ENCODE data around the gene TMEM150C. TPM values are rescaled to one million over a fixed set of nuclear protein-coding genes. Genes with fewer than 3 reads are reported as not detected.
A peak's percentile ranks its signal among the peaks of the same experiment; 100 is the strongest.
"Not testable (repeated sequence)": the region's sequence is repeated elsewhere in the genome, so short reads cannot be mapped to it uniquely, and the experiment has no call there.

Gene TMEM150C
- total and polyA plus RNA-seq, 2 donors from 2014 or later = 7.7 to 22.9 TPM

DNA sequence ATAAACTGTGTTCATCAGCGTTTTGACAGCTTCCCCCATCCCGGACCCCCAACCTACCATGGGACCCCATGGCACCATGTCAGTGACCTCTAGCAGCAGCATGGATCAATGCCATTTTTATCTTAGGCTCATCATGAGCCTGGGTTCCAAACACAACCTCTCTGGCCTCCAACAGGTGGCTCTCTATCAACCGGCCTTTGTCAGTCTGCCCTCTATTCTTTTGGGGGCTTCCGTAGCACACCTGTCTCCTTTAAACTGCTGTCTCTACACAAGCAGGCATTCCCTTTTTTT, 721 bp upstream of the TMEM150C start:
- peaks cover 0 to 6% (median 0%) of the 10 kb centered on the region in 3 donors for H3K4me1 ChIP-seq (ENCODE audit: control insufficient read depth in 2 of 3, insufficient read depth in 2 of 3, low read depth in 1 of 3, low read length in 3 of 3)
- H3K9me3 ChIP-seq (ENCODE audit: control insufficient read depth in 2 of 3, insufficient read depth in 1 of 3, low read length in 3 of 3) = no peaks in the 10 kb centered on the region
- no peaks in the 10 kb centered on the region for H3K36me3 ChIP-seq (ENCODE audit: control insufficient read depth in 2 of 3, insufficient read depth in 3 of 3, low read length in 3 of 3)
- no peak overlapping the region for H3K9ac ChIP-seq (ENCODE audit: low read length in 3 of 3)
- FAIRE-seq (no peak), DNase-seq (peak in 1 of 5 donors; percentile 45)
- peak overlapping the region in 1 of 3 donors; percentile 59 for H3K4me3 ChIP-seq (ENCODE audit: low read length in 3 of 3)
- intact Hi-C loops (cut with DNase I) = no loop called here
- TF ChIP-seq, protein P1, sequence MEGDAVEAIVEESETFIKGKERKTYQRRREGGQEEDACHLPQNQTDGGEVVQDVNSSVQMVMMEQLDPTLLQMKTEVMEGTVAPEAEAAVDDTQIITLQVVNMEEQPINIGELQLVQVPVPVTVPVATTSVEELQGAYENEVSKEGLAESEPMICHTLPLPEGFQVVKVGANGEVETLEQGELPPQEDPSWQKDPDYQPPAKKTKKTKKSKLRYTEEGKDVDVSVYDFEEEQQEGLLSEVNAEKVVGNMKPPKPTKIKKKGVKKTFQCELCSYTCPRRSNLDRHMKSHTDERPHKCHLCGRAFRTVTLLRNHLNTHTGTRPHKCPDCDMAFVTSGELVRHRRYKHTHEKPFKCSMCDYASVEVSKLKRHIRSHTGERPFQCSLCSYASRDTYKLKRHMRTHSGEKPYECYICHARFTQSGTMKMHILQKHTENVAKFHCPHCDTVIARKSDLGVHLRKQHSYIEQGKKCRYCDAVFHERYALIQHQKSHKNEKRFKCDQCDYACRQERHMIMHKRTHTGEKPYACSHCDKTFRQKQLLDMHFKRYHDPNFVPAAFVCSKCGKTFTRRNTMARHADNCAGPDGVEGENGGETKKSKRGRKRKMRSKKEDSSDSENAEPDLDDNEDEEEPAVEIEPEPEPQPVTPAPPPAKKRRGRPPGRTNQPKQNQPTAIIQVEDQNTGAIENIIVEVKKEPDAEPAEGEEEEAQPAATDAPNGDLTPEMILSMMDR (IDR thresholded peaks at IDR 0.05; ENCODE audit: borderline replicate concordance, extremely low read depth, insufficient read depth) = no peak
- no peaks in the 10 kb centered on the region for H3K27me3 ChIP-seq (ENCODE audit: control insufficient read depth, insufficient read depth, low read length)
- no peak overlapping the region for H3K27ac ChIP-seq (ENCODE audit: low read depth in 2 of 2, low read length in 2 of 2)

DNA sequence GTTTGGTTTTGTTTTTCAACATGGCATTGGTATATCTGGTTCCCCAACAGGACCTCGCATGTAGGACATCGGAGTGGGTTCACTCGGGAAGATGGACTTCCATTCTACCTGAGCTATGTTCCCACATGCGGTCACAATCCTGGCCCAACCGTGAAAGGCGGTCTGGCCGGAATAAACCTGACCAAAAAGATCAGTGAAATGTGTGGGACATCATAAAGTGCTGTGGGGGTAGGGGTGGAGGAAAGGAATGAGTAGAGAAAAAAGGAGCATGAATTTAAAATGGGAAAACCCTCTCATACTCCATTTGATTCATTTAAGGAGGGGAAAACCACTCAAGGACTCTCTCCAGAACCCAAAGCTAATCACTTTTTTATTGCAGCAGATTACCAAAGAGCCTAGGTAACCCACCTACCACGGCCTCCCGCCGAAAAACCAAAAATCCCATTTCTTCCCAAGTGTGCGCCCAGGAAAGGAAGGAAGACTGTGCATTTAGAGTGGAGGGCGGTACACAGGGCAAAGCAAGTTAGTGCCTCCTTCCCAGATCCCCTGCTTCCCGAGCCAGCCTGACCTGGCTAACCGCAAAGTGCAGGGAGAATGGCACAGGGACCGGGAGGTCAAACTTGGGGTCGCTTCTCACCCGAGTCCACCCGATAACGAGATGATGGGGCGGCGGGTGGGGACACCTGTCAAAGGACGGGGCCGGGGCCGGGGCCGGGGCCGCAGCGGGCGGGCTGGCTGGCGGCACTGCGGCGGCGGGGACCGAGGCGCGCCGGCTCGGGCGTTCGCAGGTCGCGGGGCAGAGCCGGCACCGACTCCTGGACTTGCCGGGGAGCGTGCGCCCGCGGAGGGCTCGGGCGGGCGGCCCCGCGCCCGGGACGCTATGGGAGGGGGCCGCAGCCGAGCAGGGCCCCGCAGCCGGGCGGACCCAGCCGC, 669 bp downstream of the TMEM150C start:
- Histone ChIP-seq H3K4me3 (ENCODE audit: low read length in 3 of 3) (peak overlapping the region; percentile 64 to 80 (median 69)), H3K9ac (ENCODE audit: low read length in 3 of 3) (peak overlapping the region; percentile 15 to 46 (median 22))

DNA sequence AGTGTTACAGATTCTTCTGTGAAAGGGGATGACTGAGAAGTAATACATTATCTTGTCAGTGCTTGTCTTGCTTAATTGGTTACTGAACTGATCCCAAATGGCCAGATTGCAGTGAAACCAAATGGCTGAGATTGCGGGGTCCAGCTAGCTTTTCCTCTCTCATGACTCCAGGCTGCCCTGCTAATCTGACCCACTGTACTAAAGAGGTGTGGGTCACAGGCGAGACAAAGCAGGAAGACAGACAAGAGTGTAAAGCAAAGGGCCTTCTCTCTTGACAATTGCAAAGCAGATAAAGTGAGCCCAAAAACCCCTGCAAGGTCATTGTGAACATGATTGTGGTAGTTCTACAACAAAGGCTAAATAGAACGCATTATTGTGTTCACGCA, 2.1 kb downstream of the TMEM150C start:
- no peak overlapping the region for H3K27ac ChIP-seq (ENCODE audit: low read depth in 2 of 2, low read length in 2 of 2)
- TF ChIP-seq, protein P1 (IDR thresholded peaks at IDR 0.05; ENCODE audit: borderline replicate concordance, extremely low read depth, insufficient read depth) = no peak
- no peak overlapping the region for H3K9ac ChIP-seq (ENCODE audit: low read length in 3 of 3)
- H3K4me1 ChIP-seq (ENCODE audit: control insufficient read depth in 2 of 3, insufficient read depth in 2 of 3, low read depth in 1 of 3, low read length in 3 of 3) = peaks cover 0 to 6% (median 0%) of the 10 kb centered on the region in 3 donors
- H3K9me3 ChIP-seq (ENCODE audit: control insufficient read depth in 2 of 3, insufficient read depth in 1 of 3, low read length in 3 of 3) = no peaks in the 10 kb centered on the region
- DNase-seq (no peak), FAIRE-seq (no peak)
- intact Hi-C loops (cut with DNase I) = no loop called here
- H3K4me3 ChIP-seq (ENCODE audit: low read length in 3 of 3) = no peak overlapping the region
- H3K36me3 ChIP-seq (ENCODE audit: control insufficient read depth in 2 of 3, insufficient read depth in 3 of 3, low read length in 3 of 3) = no peaks in the 10 kb centered on the region
- no peaks in the 10 kb centered on the region for H3K27me3 ChIP-seq (ENCODE audit: control insufficient read depth, insufficient read depth, low read length)

More for the DNA sequence above, 669 bp downstream of the TMEM150C start:
- TF ChIP-seq, protein P1 (IDR thresholded peaks at IDR 0.05; ENCODE audit: borderline replicate concordance, extremely low read depth, insufficient read depth) = no peak
- intact Hi-C loops (cut with DNase I) = no loop called here
- DNase-seq (peak; percentile 26 to 73 (median 29)), FAIRE-seq (no peak)
- Histone ChIP-seq H3K27ac (ENCODE audit: low read depth in 2 of 2, low read length in 2 of 2) (no peak overlapping the region), H3K4me1 (ENCODE audit: control insufficient read depth in 2 of 3, insufficient read depth in 2 of 3, low read depth in 1 of 3, low read length in 3 of 3) (peaks cover 0 to 6% (median 0%) of the 10 kb centered on the region in 3 donors), H3K27me3 (ENCODE audit: control insufficient read depth, insufficient read depth, low read length) (no peaks in the 10 kb centered on the region), H3K9me3 (ENCODE audit: control insufficient read depth in 2 of 3, insufficient read depth in 1 of 3, low read length in 3 of 3) (no peaks in the 10 kb centered on the region), H3K36me3 (ENCODE audit: control insufficient read depth in 2 of 3, insufficient read depth in 3 of 3, low read length in 3 of 3) (no peaks in the 10 kb centered on the region)

DNA sequence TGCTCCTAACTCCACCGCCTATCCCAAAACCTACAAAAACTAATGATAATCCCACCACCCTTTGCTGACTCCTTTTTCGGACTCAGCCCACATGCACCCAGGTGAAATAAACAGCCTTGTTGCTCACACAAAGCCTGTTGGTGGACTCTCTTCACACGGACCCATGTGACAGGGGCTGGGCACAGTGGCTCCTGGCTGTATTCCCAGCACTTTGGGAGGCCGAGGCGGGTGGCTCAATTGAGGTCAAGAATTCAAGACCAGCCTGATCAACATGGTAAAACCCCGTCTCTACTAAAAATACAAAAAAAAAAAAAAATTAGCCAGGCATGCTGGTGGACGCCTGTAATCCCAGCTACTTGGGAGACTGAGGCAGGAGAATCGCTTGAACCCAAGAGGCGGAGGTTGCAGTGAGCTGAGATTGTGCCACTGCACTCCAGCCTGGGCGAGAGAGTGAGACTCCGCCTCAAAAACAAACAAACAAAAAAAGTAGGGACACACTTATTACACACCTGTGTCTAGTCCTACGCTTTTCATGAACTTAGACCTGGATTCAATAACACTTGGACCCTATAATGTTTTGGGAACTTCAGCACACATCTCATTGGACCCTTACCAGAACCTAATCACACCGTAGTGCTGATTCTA, 2.6 kb downstream of the TMEM150C start:
- peak in 1 of 5 donors; percentile 33 for DNase-seq
- H3K4me1 ChIP-seq (ENCODE audit: control insufficient read depth in 2 of 3, insufficient read depth in 2 of 3, low read depth in 1 of 3, low read length in 3 of 3); intact Hi-C loops (cut with DNase I); FAIRE-seq; H3K27ac ChIP-seq (ENCODE audit: low read depth in 2 of 2, low read length in 2 of 2); H3K36me3 ChIP-seq (ENCODE audit: control insufficient read depth in 2 of 3, insufficient read depth in 3 of 3, low read length in 3 of 3); H3K27me3 ChIP-seq (ENCODE audit: control insufficient read depth, insufficient read depth, low read length); H3K9ac ChIP-seq (ENCODE audit: low read length in 3 of 3); H3K4me3 ChIP-seq (ENCODE audit: low read length in 3 of 3); H3K9me3 ChIP-seq (ENCODE audit: control insufficient read depth in 2 of 3, insufficient read depth in 1 of 3, low read length in 3 of 3): not testable (repeated sequence)

Measured in kidney (tissue), 14 donors.